Astrocyte (in vitro differentiated cells and primary cell): ENCODE results near the gene MCTP1.

Experiments
- CTCF ChIP-seq: IDR thresholded peaks from 2 replicates; pipeline ENCODE4 v1.5.1; 2011; ENCODE audit warnings: low read depth, mild to moderate bottlenecking, inconsistent platforms, low read length, moderate library complexity; ENCODE audit not compliant: insufficient read depth
- EZH2 ChIP-seq: IDR thresholded peaks from 2 replicates; pipeline ENCODE4 v1.6.1; 2012; ENCODE audit warnings: mild to moderate bottlenecking, low read length, inconsistent platforms; ENCODE audit not compliant: insufficient read depth

DNA sequence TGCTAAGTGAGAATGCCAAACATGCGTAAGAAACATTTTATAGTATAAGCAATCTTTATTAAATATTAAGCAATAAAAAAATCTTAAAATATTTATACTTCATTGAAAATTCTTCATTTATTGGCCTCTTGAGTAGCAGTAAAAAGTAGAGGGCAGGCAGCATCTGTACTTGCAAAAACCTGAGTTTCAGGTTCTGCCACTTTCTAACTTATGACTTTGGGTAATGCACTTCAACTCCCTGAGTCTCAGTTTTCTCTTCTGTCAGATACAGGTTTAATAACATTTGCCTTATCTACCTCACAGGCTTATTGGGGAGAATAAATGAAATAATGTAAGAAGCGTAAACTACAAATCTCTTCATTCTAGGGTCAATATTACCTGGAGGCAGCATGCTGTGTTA lies 19.8 kb upstream of the MCTP1 start:
- TF ChIP-seq CTCF (no peak), EZH2 (no peak)
